ENCODE results near the gene FGD6.
"Not testable (repeated sequence)": the region's sequence is repeated elsewhere in the genome, so short reads cannot be mapped to it uniquely, and the experiment has no call there.

DNA sequence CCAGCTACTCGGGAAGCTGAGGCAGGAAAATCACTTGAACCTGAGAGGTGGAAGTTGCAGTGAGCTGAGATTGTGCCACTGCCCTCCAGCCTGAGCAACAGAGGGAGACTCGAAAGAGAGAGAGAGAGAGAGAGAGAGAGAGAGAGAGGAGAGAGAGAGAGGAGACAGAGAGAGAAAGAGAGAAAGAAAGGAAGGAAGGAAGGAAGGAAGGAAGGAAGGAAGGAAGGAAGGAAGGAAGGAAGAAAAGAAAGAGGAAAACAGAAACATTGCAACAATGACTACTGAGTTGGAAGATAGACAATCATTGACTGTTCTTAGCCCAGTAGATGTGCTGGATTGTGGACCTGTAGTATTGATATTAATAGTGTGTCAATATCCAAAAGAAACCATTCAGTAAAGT, 22.6 kb upstream of the FGD6 start:
- TF ChIP-seq ZNF302 (CRISPR knock-in tag; IDR thresholded peaks at IDR 0.05); BHLHE40 (IDR thresholded peaks at IDR 0.05; ENCODE audit: low read depth, low read length); POLR2A (IDR thresholded peaks at IDR 0.05; ENCODE audit: low read length); CBX8 (IDR thresholded peaks at IDR 0.05): not testable (repeated sequence)
- TF ChIP-seq, protein P1, sequence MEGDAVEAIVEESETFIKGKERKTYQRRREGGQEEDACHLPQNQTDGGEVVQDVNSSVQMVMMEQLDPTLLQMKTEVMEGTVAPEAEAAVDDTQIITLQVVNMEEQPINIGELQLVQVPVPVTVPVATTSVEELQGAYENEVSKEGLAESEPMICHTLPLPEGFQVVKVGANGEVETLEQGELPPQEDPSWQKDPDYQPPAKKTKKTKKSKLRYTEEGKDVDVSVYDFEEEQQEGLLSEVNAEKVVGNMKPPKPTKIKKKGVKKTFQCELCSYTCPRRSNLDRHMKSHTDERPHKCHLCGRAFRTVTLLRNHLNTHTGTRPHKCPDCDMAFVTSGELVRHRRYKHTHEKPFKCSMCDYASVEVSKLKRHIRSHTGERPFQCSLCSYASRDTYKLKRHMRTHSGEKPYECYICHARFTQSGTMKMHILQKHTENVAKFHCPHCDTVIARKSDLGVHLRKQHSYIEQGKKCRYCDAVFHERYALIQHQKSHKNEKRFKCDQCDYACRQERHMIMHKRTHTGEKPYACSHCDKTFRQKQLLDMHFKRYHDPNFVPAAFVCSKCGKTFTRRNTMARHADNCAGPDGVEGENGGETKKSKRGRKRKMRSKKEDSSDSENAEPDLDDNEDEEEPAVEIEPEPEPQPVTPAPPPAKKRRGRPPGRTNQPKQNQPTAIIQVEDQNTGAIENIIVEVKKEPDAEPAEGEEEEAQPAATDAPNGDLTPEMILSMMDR (IDR thresholded peaks at IDR 0.05) = not testable (repeated sequence)
